Peyer's patch (tissue), 4 donors: ENCODE measurements around the gene CDC42SE2. TPM values are rescaled to one million over a fixed set of nuclear protein-coding genes. Genes with fewer than 3 reads are reported as not detected.
A peak's percentile ranks its signal among the peaks of the same experiment; 100 is the strongest.

Source experiments
- DNase-seq, 3 donors: peaks; one replicate each; pipeline ENCODE4 v3.0.0-alpha.2; 2017 to 2019
- H3K27ac ChIP-seq, 4 donors: fragments of 200-600 bp; sonication (generic); one replicate each; pipeline ENCODE4 v1.5.1; 2016 to 2019
- H3K27me3 ChIP-seq, 2 donors: fragments of 200-600 bp; sonication (generic); one replicate each; pipeline ENCODE4 v1.5.1; 2019
- H3K36me3 ChIP-seq, 3 donors: fragments of 200-600 bp; sonication (generic); one replicate each; pipeline ENCODE4 v1.5.1; 2016 to 2019
- H3K4me1 ChIP-seq, 4 donors: fragments of 200-600 bp; sonication (generic); one replicate each; pipeline ENCODE4 v1.5.1; 2016 to 2019
- H3K4me3 ChIP-seq, 4 donors: fragments of 200-600 bp; sonication (generic); 1 replicate in 3 of 4; 2 replicates in 1 of 4; pipeline ENCODE4 v1.5.1; 2016 to 2019; ENCODE audit warnings: mild to moderate bottlenecking in 1 of 4
- H3K9me3 ChIP-seq, 4 donors: fragments of 200-600 bp; sonication (generic); one replicate each; pipeline ENCODE4 v1.5.1; 2016 to 2019; ENCODE audit warnings: mild to moderate bottlenecking in 1 of 4
- POLR2A ChIP-seq, 2 donors: fragments of 450-650 bp; IDR thresholded peaks; one replicate each; pipeline ENCODE4 v1.5.1; 2017; ENCODE audit warnings: antibody characterized with exemption in 2 of 2, mild to moderate bottlenecking in 2 of 2, moderate library complexity in 2 of 2
- small RNA-seq, 2 donors: library from RNA; depleted of rRNA; stranded (forward); fragments of <200 nt; gene quantifications; one replicate each; pipeline ENCODE3, GENCODE V24; 2016
- total RNA-seq, 4 donors: library from RNA; depleted of rRNA; stranded (reverse); fragments of >200 nt; gene quantifications; one replicate each; pipeline ENCODE4 v1.1.0, GENCODE V29; 2016
- TF ChIP-seq, protein P1 (sequence below), 6 experiments: fragments of 450-650 bp in 4 of 6; fragments of 200-600 bp in 2 of 6; sonication (generic) in 1 of 6; IDR thresholded peaks; one replicate each; pipeline ENCODE4 v1.5.1; 2017 to 2019; ENCODE audit warnings: antibody characterized with exemption in 6 of 6, mild to moderate bottlenecking in 3 of 6, moderate library complexity in 1 of 6

CDC42SE2 gene
- total RNA-seq, 4 donors from 2014 or later = 49.9 to 125 (median 91.4) TPM

DNA sequence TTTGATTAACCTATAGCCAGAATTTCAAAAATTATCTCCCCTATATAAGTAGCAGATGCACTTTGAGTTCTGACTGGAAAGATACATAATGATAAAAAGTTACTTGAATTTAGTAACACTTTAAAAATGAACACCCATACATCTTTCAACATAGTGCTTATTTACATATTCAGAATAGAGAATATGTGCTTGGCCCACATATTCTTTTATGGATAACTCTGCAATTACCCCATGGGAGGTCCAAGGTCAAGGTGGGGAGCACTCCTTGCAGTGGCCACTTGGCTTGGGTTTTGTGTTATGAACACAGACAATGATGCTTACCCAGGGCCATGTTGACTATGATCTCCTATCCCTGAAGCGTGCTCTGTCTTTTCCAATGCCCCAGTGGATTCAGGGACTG is 169.3 kb downstream of the CDC42SE2 start:
- Histone ChIP-seq H3K9me3 (no peaks in the 10 kb centered on the region), H3K27ac (no peak overlapping the region), H3K4me1 (peaks cover 0 to 4% (median 0%) of the 10 kb centered on the region in 4 donors), H3K36me3 (peaks cover 0 to 53% (median 0%) of the 10 kb centered on the region in 3 donors), H3K27me3 (no peaks in the 10 kb centered on the region), H3K4me3 (no peak overlapping the region)
- no peak for DNase-seq
- TF ChIP-seq, protein P1, sequence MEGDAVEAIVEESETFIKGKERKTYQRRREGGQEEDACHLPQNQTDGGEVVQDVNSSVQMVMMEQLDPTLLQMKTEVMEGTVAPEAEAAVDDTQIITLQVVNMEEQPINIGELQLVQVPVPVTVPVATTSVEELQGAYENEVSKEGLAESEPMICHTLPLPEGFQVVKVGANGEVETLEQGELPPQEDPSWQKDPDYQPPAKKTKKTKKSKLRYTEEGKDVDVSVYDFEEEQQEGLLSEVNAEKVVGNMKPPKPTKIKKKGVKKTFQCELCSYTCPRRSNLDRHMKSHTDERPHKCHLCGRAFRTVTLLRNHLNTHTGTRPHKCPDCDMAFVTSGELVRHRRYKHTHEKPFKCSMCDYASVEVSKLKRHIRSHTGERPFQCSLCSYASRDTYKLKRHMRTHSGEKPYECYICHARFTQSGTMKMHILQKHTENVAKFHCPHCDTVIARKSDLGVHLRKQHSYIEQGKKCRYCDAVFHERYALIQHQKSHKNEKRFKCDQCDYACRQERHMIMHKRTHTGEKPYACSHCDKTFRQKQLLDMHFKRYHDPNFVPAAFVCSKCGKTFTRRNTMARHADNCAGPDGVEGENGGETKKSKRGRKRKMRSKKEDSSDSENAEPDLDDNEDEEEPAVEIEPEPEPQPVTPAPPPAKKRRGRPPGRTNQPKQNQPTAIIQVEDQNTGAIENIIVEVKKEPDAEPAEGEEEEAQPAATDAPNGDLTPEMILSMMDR (IDR thresholded peaks at IDR 0.05) = no peak
- TF ChIP-seq POLR2A (IDR thresholded peaks at IDR 0.05) = no peak

DNA sequence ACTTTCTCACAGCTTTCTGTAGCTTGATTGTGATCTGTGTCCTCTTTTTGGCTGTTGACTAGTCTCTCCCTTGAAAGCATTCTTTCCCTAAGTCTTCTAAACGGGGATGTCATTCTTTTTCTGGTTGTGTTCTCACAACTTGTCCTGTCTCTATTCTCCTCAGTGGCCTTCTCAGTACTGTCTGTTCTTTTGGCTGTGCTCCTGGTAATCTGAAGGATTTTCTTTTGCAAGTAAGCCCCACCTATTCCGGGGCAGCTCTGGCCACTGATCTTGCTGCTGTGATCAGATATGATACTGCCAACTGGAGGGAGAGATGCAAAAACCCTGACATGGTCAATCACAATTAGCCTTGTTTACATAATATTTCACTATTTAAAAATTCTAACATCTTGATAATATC is 172.2 kb downstream of the CDC42SE2 start:
- TF ChIP-seq, protein P1 (IDR thresholded peaks at IDR 0.05) = no peak
- TF ChIP-seq POLR2A (IDR thresholded peaks at IDR 0.05) = no peak
- DNase-seq = no peak
- Histone ChIP-seq H3K4me3 (no peak overlapping the region), H3K27ac (peak overlapping the region in 1 of 4 donors; percentile 15), H3K9me3 (no peaks in the 10 kb centered on the region), H3K36me3 (peaks cover 0 to 70% (median 0%) of the 10 kb centered on the region in 3 donors), H3K4me1 (peaks cover 0 to 4% (median 0%) of the 10 kb centered on the region in 4 donors), H3K27me3 (no peaks in the 10 kb centered on the region)

DNA sequence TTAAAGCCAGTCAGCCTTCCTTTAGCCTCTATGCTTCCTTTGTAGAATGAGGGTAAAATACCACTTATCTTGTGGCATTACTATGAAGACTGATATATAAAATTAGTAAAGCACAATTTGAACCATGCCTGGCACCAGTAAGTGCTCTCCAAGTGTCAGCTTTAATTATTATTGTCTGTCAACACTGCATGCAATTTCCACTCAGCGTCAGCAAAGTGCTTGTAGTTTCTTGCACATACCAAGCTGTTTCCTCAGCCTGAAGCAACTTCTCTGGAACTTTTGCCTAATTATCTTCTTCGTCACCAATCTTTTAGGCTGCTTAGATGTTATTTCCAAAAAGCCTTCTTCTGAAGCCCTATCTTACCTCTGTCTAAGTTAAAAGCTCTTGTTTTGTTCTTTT is 177.3 kb downstream of the CDC42SE2 start:
- H3K4me3 ChIP-seq = no peak overlapping the region
- TF ChIP-seq, protein P1 (IDR thresholded peaks at IDR 0.05) = no peak
- TF ChIP-seq POLR2A (IDR thresholded peaks at IDR 0.05) = no peak
- peaks cover 0 to 71% (median 0%) of the 10 kb centered on the region in 3 donors for H3K36me3 ChIP-seq
- DNase-seq = no peak
- no peak overlapping the region for H3K27ac ChIP-seq
- H3K27me3 ChIP-seq = no peaks in the 10 kb centered on the region
- no peaks in the 10 kb centered on the region for H3K9me3 ChIP-seq
- no peaks in the 10 kb centered on the region for H3K4me1 ChIP-seq

Small RNA genes within 50 kb of the gene (small RNA-seq; reads per million reads assigned to genes)
- gene AC004777.1 (0 reads per million in 2 donors), gene RF02271 (0 reads per million in 2 donors)

Other genes with a start within 250 kb of the CDC42SE2 start
- gene HINT1, start 98.8 kb upstream of the CDC42SE2 start, total RNA-seq = 100 to 1,000 TPM; 198 to 422 (median 249) TPM
- 1 to 10 TPM; 6.6 to 8.8 (median 7.9) TPM for gene LYRM7, start 93.1 kb upstream of the CDC42SE2 start, total RNA-seq